HCT116 (cell line): ENCODE measurements around the gene NKX1-1. TPM values are rescaled to one million over a fixed set of nuclear protein-coding genes. Genes with fewer than 3 reads are reported as not detected.

Experiments used
- ATAC-seq: fragments of 200-7000 bp; cut with Tn5 transposase; 2 replicates; pipeline ENCODE4 v1.9.1; 2020; ENCODE audit warnings: mild to moderate bottlenecking, moderate library complexity
- BruUV-seq: library from RNA; stranded (reverse); fragments of 400-500 nt; replicated peaks from 2 replicates; lab custom pipeline; 2021; lab: Mats Ljungman, UMichigan
- CTCF ChIA-PET: fragments of 300-600 bp; sonication (Branson Sonifier 250); formaldehyde crosslinking; loops from one replicate; lab custom pipeline; 2021; ENCODE audit warnings: antibody characterized with exemption; lab: Charles Lee
- POLR2A ChIA-PET: fragments of 300-600, 350-600 bp; sonication (Branson Sonifier 250); formaldehyde crosslinking; loops from one replicate; lab custom pipeline; 2021; ENCODE audit warnings: antibody characterized with exemption; lab: Charles Lee
- RAD21 ChIA-PET, 2 experiments: fragments of 300-600 bp; sonication (Branson Sonifier 250); formaldehyde crosslinking; loops; one replicate each; lab custom pipeline; 2023; ENCODE audit warnings: low total read pairs in 2 of 2; ENCODE audit not compliant: uncharacterized antibody in 2 of 2, unreplicated experiment in 2 of 2, low non-redundant PET in 1 of 2; lab: Charles Lee
- DNase-seq: peaks from one replicate; pipeline ENCODE4 v3.0.0-alpha.2; 2010; ENCODE audit warnings: low read depth, low spot score
- H2AFZ ChIP-seq: fragments of 200-600 bp; shearing (Covaris generic), sonication (generic); 2 replicates; pipeline ENCODE4 v1.6.1; 2017; ENCODE audit warnings: low read depth, mixed run types, mixed read lengths, antibody characterized with exemption, low read length; ENCODE audit not compliant: poor library complexity, severe bottlenecking
- H3K27ac ChIP-seq: 2 replicates; pipeline ENCODE4 v1.5.1; 2012; ENCODE audit warnings: low read depth, low read length
- H3K27me3 ChIP-seq: fragments of 200-600 bp; sonication (generic); 2 replicates; pipeline ENCODE4 v1.6.1; 2016; ENCODE audit warnings: mixed run types, low read length, mixed read lengths; ENCODE audit not compliant: insufficient read depth
- H3K36me3 ChIP-seq, 2 experiments: fragments of 200-500 bp in 1 of 2; fragments of 200-600 bp in 1 of 2; sonication (Bioruptor generic) in 1 of 2; sonication (generic) in 1 of 2; 2 replicates each; pipeline versions ENCODE4 v1.5.1 to v1.6.1; 2014 to 2016; ENCODE audit warnings: low read length in 2 of 2, inconsistent platforms in 1 of 2, mixed read lengths in 1 of 2, mixed run types in 1 of 2; ENCODE audit not compliant: insufficient read depth in 2 of 2, control insufficient read depth in 1 of 2
- H3K4me1 ChIP-seq, 2 experiments: fragments of 200-600 bp in 1 of 2; sonication (generic) in 1 of 2; 2 replicates each; pipeline versions ENCODE4 v1.5.1 to v1.6.1; 2012 to 2017; ENCODE audit warnings: low read length in 2 of 2, inconsistent platforms in 1 of 2, mild to moderate bottlenecking in 1 of 2, mixed read lengths in 1 of 2, mixed run types in 1 of 2, moderate library complexity in 1 of 2; ENCODE audit not compliant: insufficient read depth in 2 of 2, control insufficient read depth in 1 of 2
- H3K4me2 ChIP-seq: fragments of 200-600 bp; sonication (generic); 2 replicates; pipeline ENCODE4 v1.6.1; 2017; ENCODE audit warnings: mixed run types, low read length, mixed read lengths
- H3K4me3 ChIP-seq, 2 experiments: fragments of 200-600 bp in 1 of 2; sonication (generic) in 1 of 2; replicated peaks in 1 of 2; 2 replicates each; pipeline ENCODE4 v1.5.1; 2011 to 2016; ENCODE audit warnings: low read length in 2 of 2, control low read depth in 1 of 2, low read depth in 1 of 2, mild to moderate bottlenecking in 1 of 2, mixed read lengths in 1 of 2, mixed run types in 1 of 2
- H3K79me2 ChIP-seq: fragments of 200-600 bp; sonication (generic); 2 replicates; pipeline ENCODE4 v1.6.1; 2017; ENCODE audit warnings: mild to moderate bottlenecking, mixed run types, low read length, moderate library complexity, mixed read lengths; ENCODE audit not compliant: insufficient read depth
- H3K9ac ChIP-seq: fragments of 200-600 bp; sonication (generic); 2 replicates; pipeline ENCODE4 v1.6.1; 2016; ENCODE audit warnings: low read length, mixed read lengths
- H3K9me2 ChIP-seq: fragments of 200-600 bp; sonication (generic), shearing (Covaris generic); 2 replicates; pipeline ENCODE4 v1.6.1; 2017; ENCODE audit warnings: mixed run types, mild to moderate bottlenecking, moderate library complexity; ENCODE audit not compliant: insufficient read depth
- H3K9me3 ChIP-seq, 2 experiments: fragments of 200-500 bp in 1 of 2; fragments of 200-600 bp in 1 of 2; sonication (Bioruptor generic) in 1 of 2; sonication (generic) in 1 of 2; 2 replicates each; pipeline ENCODE4 v1.6.1; 2014 to 2017; ENCODE audit warnings: low read length in 2 of 2, mixed read lengths in 2 of 2, inconsistent platforms in 1 of 2, low read depth in 1 of 2, mild to moderate bottlenecking in 1 of 2, mixed run types in 1 of 2, moderate library complexity in 1 of 2; ENCODE audit not compliant: control insufficient read depth in 1 of 2, insufficient read depth in 1 of 2
- H4K20me1 ChIP-seq: fragments of 200-600 bp; sonication (generic), shearing (Covaris generic); 2 replicates; pipeline ENCODE4 v1.6.1; 2017; ENCODE audit warnings: mixed run types, mild to moderate bottlenecking, moderate library complexity; ENCODE audit not compliant: insufficient read depth
- EGR1 ChIP-seq: IDR thresholded peaks from 2 replicates; pipeline ENCODE4 v1.6.1; 2012; ENCODE audit warnings: low read depth
- EZH2 ChIP-seq: fragments of 200-600 bp; sonication (generic); IDR thresholded peaks from 2 replicates; pipeline ENCODE4 v1.6.1; 2017; ENCODE audit warnings: antibody characterized with exemption, mixed run types
- EZH2phosphoT487 ChIP-seq: fragments of 200-600 bp; IDR thresholded peaks from 2 replicates; pipeline ENCODE4 v1.6.1; 2018; ENCODE audit warnings: antibody characterized with exemption, borderline replicate concordance
- JUND ChIP-seq: IDR thresholded peaks from 2 replicates; pipeline ENCODE4 v1.6.1; 2012
- RAD21 ChIP-seq: IDR thresholded peaks from 2 replicates; pipeline ENCODE4 v1.6.1; 2012; ENCODE audit warnings: low read depth, mild to moderate bottlenecking
- SIN3A ChIP-seq: IDR thresholded peaks from 2 replicates; pipeline ENCODE4 v1.6.1; 2012; ENCODE audit warnings: low read depth
- SRF ChIP-seq: IDR thresholded peaks from 2 replicates; pipeline ENCODE4 v1.6.1; 2012; ENCODE audit warnings: low read depth
- TCF7L2 ChIP-seq: IDR thresholded peaks from 2 replicates; pipeline ENCODE4 v1.7.0; 2011; ENCODE audit warnings: borderline replicate concordance, inconsistent platforms; ENCODE audit not compliant: insufficient read depth, insufficient read length; ENCODE audit errors: extremely low read depth
- intact Hi-C: fragments of 100-400 bp; cut with micrococcal nuclease; formaldehyde crosslinking; loops from 2 replicates; pipeline ENCODE4 v1.10.0; 2022
- total RNA-seq: library from RNA; stranded (reverse); gene quantifications from one replicate; pipeline ENCODE4 v1.2.1, GENCODE V29; 2021; ENCODE audit not compliant: unreplicated experiment
- TF ChIP-seq, protein P1 (sequence below): IDR thresholded peaks from 2 replicates; pipeline ENCODE4 v1.6.1; 2012; ENCODE audit warnings: low read depth
- TF ChIP-seq, protein P2 (sequence below): IDR thresholded peaks from 2 replicates; pipeline ENCODE4 v1.6.1; 2012
- TF ChIP-seq, protein P3 (sequence below): IDR thresholded peaks from 2 replicates; pipeline ENCODE4 v1.6.1; 2011; ENCODE audit warnings: mild to moderate bottlenecking, low read length, moderate library complexity; ENCODE audit not compliant: insufficient replicate concordance; ENCODE audit errors: extremely low read depth

The NKX1-1 gene
- total RNA-seq, 1 experiment from 2014 or later = not detected

DNA sequence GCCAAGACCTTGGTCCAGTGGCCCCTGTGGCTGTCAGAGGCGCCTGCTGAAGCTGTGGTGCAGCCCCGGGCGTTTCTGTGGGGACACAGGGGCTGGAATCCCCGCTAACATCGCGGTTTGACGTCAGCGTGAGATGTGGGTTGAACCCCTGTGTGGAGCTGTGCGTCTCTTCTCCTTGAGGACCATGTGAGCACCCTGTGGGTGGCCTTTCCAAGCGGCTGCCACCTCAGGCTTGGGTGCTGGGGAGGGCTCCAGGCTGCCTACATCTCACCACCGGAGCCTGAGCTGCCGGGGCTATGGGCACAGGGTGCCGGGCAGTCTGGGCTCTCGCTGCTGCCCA, 31.6 kb downstream of the NKX1-1 start:
- H3K4me1 ChIP-seq = no peaks in the 10 kb centered on the region
- no peak for TF ChIP-seq SIN3A
- no peak for TF ChIP-seq EZH2
- no peak for TF ChIP-seq TCF7L2
- TF ChIP-seq, protein P1, sequence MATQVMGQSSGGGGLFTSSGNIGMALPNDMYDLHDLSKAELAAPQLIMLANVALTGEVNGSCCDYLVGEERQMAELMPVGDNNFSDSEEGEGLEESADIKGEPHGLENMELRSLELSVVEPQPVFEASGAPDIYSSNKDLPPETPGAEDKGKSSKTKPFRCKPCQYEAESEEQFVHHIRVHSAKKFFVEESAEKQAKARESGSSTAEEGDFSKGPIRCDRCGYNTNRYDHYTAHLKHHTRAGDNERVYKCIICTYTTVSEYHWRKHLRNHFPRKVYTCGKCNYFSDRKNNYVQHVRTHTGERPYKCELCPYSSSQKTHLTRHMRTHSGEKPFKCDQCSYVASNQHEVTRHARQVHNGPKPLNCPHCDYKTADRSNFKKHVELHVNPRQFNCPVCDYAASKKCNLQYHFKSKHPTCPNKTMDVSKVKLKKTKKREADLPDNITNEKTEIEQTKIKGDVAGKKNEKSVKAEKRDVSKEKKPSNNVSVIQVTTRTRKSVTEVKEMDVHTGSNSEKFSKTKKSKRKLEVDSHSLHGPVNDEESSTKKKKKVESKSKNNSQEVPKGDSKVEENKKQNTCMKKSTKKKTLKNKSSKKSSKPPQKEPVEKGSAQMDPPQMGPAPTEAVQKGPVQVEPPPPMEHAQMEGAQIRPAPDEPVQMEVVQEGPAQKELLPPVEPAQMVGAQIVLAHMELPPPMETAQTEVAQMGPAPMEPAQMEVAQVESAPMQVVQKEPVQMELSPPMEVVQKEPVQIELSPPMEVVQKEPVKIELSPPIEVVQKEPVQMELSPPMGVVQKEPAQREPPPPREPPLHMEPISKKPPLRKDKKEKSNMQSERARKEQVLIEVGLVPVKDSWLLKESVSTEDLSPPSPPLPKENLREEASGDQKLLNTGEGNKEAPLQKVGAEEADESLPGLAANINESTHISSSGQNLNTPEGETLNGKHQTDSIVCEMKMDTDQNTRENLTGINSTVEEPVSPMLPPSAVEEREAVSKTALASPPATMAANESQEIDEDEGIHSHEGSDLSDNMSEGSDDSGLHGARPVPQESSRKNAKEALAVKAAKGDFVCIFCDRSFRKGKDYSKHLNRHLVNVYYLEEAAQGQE = no peak
- TF ChIP-seq, protein P2, sequence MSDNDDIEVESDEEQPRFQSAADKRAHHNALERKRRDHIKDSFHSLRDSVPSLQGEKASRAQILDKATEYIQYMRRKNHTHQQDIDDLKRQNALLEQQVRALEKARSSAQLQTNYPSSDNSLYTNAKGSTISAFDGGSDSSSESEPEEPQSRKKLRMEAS = no peak
- no peak for TF ChIP-seq EZH2phosphoT487
- TF ChIP-seq RAD21 = no peak
- TF ChIP-seq, protein P3, sequence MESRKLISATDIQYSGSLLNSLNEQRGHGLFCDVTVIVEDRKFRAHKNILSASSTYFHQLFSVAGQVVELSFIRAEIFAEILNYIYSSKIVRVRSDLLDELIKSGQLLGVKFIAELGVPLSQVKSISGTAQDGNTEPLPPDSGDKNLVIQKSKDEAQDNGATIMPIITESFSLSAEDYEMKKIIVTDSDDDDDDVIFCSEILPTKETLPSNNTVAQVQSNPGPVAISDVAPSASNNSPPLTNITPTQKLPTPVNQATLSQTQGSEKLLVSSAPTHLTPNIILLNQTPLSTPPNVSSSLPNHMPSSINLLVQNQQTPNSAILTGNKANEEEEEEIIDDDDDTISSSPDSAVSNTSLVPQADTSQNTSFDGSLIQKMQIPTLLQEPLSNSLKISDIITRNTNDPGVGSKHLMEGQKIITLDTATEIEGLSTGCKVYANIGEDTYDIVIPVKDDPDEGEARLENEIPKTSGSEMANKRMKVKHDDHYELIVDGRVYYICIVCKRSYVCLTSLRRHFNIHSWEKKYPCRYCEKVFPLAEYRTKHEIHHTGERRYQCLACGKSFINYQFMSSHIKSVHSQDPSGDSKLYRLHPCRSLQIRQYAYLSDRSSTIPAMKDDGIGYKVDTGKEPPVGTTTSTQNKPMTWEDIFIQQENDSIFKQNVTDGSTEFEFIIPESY = no peak
- no peak for TF ChIP-seq EGR1
- TF ChIP-seq JUND = no peak
- TF ChIP-seq SRF = no peak
- CTCF ChIA-PET = no interaction called here
- H3K79me2 ChIP-seq = no peaks in the 10 kb centered on the region
- H3K27me3 ChIP-seq = no peaks in the 10 kb centered on the region
- H3K36me3 ChIP-seq = no peaks in the 10 kb centered on the region; a peak in 1 of 4 replicates
- POLR2A ChIA-PET = no interaction called here
- no peaks in the 10 kb centered on the region for H3K9me2 ChIP-seq
- ATAC-seq (no peak), DNase-seq (no peak)
- no peak overlapping the region for H3K4me3 ChIP-seq
- no peak overlapping the region for H2AFZ ChIP-seq
- RAD21 ChIA-PET = no interaction called here
- H3K27ac ChIP-seq = no peak overlapping the region
- no peak overlapping the region for H3K9ac ChIP-seq
- no peaks in the 10 kb centered on the region for H3K9me3 ChIP-seq
- intact Hi-C loops = no loop called here
- H3K4me2 ChIP-seq = no peak overlapping the region
- no peaks in the 10 kb centered on the region for H4K20me1 ChIP-seq
- BruUV-seq = no TSS peak
